ENCODE results near the gene DHX8. TPM values are rescaled to one million over a fixed set of nuclear protein-coding genes. Genes with fewer than 3 reads are reported as not detected.
"Not testable (repeated sequence)": the region's sequence is repeated elsewhere in the genome, so short reads cannot be mapped to it uniquely, and the experiment has no call there.

The DHX8 gene
- polyA plus RNA-seq, 1 experiment, result 42.7 TPM

DNA sequence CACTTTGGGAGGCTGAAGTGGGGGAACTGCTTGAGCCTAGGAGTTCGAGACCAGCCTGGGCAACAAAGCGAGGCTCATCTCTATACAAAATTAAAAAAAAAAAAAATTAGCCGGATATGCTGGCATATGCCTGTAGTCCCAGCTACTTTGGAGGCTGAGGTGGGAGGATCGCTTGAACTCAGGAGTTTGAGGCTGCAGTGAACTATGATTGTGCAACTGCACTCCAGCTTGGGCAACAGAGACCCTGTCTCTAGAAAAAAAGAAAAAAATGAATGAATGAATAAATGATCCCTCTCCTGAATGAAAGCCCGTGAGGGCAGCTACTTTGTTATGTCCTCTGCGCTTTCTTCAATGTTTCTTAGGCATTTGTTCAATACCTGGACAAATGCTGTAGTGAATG is 27.7 kb upstream of the DHX8 start:
- H3K27me3 ChIP-seq (ENCODE audit: control insufficient read depth, insufficient read depth, low read length), result no peaks in the 10 kb centered on the region; the same call in 1 of the 2 replicates
- H3K4me3 ChIP-seq (ENCODE audit: low read depth, low read length), result no peak overlapping the region
- POLR2A ChIA-PET, result no interaction called here
- TF ChIP-seq, protein P1, sequence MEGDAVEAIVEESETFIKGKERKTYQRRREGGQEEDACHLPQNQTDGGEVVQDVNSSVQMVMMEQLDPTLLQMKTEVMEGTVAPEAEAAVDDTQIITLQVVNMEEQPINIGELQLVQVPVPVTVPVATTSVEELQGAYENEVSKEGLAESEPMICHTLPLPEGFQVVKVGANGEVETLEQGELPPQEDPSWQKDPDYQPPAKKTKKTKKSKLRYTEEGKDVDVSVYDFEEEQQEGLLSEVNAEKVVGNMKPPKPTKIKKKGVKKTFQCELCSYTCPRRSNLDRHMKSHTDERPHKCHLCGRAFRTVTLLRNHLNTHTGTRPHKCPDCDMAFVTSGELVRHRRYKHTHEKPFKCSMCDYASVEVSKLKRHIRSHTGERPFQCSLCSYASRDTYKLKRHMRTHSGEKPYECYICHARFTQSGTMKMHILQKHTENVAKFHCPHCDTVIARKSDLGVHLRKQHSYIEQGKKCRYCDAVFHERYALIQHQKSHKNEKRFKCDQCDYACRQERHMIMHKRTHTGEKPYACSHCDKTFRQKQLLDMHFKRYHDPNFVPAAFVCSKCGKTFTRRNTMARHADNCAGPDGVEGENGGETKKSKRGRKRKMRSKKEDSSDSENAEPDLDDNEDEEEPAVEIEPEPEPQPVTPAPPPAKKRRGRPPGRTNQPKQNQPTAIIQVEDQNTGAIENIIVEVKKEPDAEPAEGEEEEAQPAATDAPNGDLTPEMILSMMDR (IDR thresholded peaks at IDR 0.05; ENCODE audit: insufficient read depth, low read depth, low read length), result no peak
- no peaks in the 10 kb centered on the region for H3K36me3 ChIP-seq (ENCODE audit: control insufficient read depth, insufficient read depth, low read length)
- DNase-seq (ENCODE audit: low read depth), result no peak
- CTCF ChIA-PET, result interaction anchor here (2.6 kb wide), 1 partner anchor 28 kb away, joined by 11 read pairs; the partner anchor contains the start of gene DHX8

DNA sequence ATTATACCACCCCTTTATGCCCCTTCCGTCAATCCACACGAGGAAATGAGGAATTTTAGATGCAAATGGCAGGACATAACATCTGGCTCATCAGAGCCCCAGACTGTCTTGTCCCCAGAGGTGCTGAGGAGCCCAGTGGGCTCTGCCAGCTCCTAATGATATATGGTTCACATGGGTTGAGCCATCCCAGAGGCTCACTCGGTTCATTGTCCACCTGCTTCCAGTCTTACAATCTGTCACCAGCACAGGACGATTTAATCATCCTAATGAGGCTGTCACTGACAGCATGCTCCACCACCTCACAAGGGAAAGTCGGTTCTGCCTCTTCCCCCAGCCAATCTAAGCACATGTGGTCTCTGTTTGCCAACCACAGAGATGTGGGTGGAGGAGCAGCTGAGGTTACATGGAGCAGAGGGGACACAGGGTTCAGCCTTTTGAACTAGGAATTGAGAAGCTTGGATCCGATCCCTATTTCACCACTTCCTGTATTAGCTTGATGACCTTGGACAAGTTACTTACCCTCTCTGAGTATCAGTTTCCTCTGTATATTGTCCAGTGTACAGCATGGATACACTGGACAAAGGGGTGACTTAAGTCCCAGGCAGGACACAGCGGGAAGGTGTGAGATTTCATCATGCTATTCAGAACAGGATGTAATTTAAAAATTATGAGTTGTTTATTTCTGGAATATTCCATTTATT is 27.0 kb upstream of the DHX8 start:
- Histone ChIP-seq H3K4me3 (ENCODE audit: low read depth, low read length) (no peak overlapping the region), H3K36me3 (ENCODE audit: control insufficient read depth, insufficient read depth, low read length) (no peaks in the 10 kb centered on the region), H3K27me3 (ENCODE audit: control insufficient read depth, insufficient read depth, low read length) (no peaks in the 10 kb centered on the region; the same call in 1 of the 2 replicates)
- CTCF ChIA-PET, result interaction anchor here (2.6 kb wide), 1 partner anchor 27 kb away, joined by 11 read pairs; the partner anchor contains the start of gene DHX8
- TF ChIP-seq, protein P1 (IDR thresholded peaks at IDR 0.05; ENCODE audit: insufficient read depth, low read depth, low read length), result no peak
- no peak for DNase-seq (ENCODE audit: low read depth)
- POLR2A ChIA-PET, result no interaction called here

DNA sequence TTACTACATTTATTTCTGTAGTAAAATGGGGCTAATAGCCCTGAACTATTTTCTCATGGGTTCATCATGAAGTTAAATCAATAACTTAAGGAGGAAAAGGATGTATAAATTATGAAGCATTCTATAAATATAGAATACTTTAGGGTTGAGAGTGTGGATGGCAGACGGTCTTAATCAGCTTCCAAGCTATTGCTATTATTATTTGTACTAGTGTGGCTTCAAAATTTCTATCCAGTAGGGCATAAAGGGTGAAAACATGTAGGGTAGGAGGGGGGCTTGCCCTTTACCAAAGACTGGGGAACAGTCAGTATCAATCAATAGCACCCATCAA is 26.4 kb upstream of the DHX8 start:
- Histone ChIP-seq H3K4me3 (ENCODE audit: low read depth, low read length) (no peak overlapping the region), H3K27me3 (ENCODE audit: control insufficient read depth, insufficient read depth, low read length) (no peaks in the 10 kb centered on the region; the same call in 1 of the 2 replicates), H3K36me3 (ENCODE audit: control insufficient read depth, insufficient read depth, low read length) (no peaks in the 10 kb centered on the region)
- CTCF ChIA-PET, result interaction anchor here (0.9 to 2.6 kb wide), 2 partner anchors 11 to 27 kb away, joined by 3 to 11 read pairs; partner anchors contain the start of gene DHX8
- DNase-seq (ENCODE audit: low read depth), result no peak
- TF ChIP-seq, protein P1 (IDR thresholded peaks at IDR 0.05; ENCODE audit: insufficient read depth, low read depth, low read length), result no peak
- POLR2A ChIA-PET, result no interaction called here

DNA sequence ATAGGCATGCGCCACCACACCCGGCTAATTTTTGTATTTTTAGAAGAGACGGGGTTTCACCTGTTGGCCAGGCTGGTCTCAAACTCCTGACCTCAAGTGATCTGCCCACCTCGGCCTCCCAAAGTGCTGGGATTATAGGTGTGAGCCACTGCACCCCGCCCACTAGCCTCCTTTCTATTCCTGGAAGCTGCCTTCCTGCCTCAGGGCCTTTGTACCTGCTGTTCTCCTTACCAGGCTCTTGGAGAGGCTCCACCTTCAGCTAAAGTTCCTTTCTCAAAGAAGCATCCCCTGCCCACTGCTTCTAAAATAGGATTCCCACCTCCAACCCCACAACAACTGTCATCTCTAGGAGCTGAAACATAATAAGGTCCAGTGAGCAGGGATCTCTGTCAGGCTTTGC is 23.9 kb upstream of the DHX8 start:
- H3K36me3 ChIP-seq (ENCODE audit: control insufficient read depth, insufficient read depth, low read length); H3K4me3 ChIP-seq (ENCODE audit: low read depth, low read length); POLR2A ChIA-PET; DNase-seq (ENCODE audit: low read depth); H3K27me3 ChIP-seq (ENCODE audit: control insufficient read depth, insufficient read depth, low read length): not testable (repeated sequence)
- CTCF ChIA-PET, result interaction anchor here (0.6 to 1.9 kb wide), 4 partner anchors 13 to 66 kb away, joined by 3 to 6 read pairs (median 4); no protein-coding TSS in a partner anchor

DNA sequence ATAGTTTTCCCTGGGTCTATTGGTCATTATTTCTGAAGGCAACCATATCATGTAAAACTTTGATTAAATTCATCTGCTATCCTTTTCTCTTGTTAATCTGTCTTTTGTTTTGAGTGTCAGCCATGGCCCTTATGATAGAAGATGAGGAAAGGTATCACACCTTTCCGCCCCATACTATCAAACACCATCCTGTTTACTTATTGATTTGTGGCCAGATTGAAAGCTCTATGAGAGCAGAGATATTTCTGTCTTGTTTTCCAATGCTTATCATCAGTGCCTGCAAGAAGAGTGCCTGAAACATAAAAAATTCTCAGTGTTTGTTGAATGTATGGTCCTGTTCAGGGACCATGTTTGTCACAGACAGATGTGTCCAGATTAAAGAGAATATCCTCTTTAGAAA is 22.6 kb upstream of the DHX8 start:
- Histone ChIP-seq H3K36me3 (ENCODE audit: control insufficient read depth, insufficient read depth, low read length) (no peaks in the 10 kb centered on the region), H3K4me3 (ENCODE audit: low read depth, low read length) (no peak overlapping the region), H3K27me3 (ENCODE audit: control insufficient read depth, insufficient read depth, low read length) (no peaks in the 10 kb centered on the region; the same call in none of the 2 replicates)
- ChIA-PET CTCF (interaction anchor here (0.7 to 1.8 kb wide), 2 partner anchors 23 to 32 kb away, joined by 3 to 5 read pairs; partner anchors contain the start of gene DHX8), POLR2A (no interaction called here)
- no peak for DNase-seq (ENCODE audit: low read depth)
- TF ChIP-seq, protein P1 (IDR thresholded peaks at IDR 0.05; ENCODE audit: insufficient read depth, low read depth, low read length), result no peak

DNA sequence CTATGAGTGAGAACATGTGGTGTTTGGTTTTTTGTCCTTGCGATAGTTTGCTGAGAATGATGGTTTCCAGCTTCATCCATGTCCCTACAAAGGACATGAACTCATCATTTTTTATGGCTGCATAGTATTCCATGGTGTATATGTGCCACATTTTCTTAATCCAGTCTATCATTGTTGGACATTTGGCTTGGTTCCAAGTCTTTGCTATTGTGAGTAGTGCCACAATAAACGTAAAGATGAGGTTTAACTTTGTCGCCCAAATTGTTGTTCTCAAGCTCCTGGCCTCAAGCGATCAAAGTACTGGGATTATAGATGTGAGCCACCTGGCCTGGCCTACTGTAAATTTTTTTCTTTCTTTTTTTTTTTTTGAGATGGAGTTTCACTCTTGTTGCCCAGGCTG is 21.2 kb upstream of the DHX8 start:
- CTCF ChIA-PET; H3K36me3 ChIP-seq (ENCODE audit: control insufficient read depth, insufficient read depth, low read length); POLR2A ChIA-PET; H3K27me3 ChIP-seq (ENCODE audit: control insufficient read depth, insufficient read depth, low read length); H3K4me3 ChIP-seq (ENCODE audit: low read depth, low read length); DNase-seq (ENCODE audit: low read depth): not testable (repeated sequence)
